GM21526 (cell line): Measurements from ENCODE around the gene KIF5B.
"Not testable (repeated sequence)": the region's sequence is repeated elsewhere in the genome, so short reads cannot be mapped to it uniquely, and the experiment has no call there.

Experiments
- ATAC-seq: cut with Tn5 transposase; IDR thresholded peaks from one replicate; pipeline ENCODE4 v1.9.1; 2021; ENCODE audit warnings: moderate library complexity; ENCODE audit not compliant: unreplicated experiment, low FRiP score

The KIF5B gene

DNA sequence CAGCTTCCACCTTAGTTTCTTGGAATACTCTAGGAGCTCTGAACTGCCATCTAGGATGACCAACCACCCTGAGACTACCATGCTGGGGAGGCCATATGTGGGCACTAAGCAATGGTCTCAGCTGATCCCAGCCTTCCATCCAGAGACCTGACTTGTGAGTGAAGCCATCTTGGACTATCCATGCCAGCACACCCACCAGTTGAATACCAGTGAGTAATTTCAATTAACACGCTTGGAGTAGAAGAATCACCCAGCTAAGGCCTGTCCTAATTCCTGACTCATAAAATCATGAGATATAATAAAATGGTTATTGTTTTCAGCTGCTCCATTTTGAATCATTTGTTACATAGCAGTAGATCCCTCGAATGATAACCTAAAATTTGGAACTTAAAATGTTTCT, 5.2 kb upstream of the KIF5B start:
- ATAC-seq = no peak

DNA sequence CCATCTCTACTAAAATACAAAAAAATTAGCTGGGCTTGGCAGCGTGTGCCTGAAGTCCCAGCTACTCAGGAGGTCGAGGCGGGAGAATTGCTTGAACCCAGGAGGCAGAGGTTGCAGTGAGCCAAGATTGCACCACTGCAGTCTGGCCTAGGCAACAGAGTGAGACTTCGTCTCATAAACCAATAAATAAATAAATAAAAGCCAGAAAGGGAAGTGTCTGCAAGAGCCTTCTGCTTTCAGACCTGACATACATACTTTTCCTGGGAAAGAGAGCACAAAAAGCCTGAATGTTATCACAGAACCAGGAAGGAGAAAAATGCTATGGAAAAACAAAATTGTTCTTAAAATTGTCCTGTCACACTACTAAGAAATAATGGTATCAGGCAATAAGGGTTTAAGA, 4.1 kb upstream of the KIF5B start:
- ATAC-seq = no peak

DNA sequence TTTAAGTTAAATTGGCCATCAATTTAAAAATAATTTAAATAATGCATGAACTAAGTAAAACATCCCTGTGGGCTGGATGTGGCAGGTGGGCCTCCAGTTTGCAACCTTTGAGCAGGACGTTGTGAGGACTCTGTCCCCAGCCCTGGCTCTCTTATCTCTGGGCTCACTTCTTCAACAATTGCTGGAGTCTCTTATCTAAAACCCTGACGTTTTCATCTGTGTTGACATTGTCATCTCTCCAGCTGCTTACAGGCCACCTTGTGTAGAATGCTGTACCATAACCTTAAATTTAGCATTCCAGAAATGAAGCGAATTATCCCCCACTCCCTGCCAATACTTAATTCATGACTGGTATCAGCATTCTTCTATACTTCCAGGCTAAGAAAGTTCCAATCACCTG, 3.2 kb upstream of the KIF5B start:
- no peak for ATAC-seq

DNA sequence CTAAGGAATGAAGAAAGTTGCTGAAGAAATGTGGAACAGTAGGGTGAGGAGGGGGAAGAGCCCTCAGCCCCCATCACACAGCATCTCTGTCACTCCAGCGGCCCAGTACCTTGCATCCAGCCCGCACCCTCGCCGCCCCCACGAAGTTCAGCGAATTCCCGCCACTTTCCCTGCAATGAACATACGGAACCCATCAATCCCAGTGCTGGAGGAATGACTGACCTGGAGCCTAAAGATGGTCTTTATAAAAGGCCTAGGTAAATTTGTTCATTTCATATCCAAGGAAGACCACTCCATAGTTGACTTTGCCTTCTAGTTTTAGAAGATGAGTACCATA, 779 bp upstream of the KIF5B start:
- no peak for ATAC-seq

DNA sequence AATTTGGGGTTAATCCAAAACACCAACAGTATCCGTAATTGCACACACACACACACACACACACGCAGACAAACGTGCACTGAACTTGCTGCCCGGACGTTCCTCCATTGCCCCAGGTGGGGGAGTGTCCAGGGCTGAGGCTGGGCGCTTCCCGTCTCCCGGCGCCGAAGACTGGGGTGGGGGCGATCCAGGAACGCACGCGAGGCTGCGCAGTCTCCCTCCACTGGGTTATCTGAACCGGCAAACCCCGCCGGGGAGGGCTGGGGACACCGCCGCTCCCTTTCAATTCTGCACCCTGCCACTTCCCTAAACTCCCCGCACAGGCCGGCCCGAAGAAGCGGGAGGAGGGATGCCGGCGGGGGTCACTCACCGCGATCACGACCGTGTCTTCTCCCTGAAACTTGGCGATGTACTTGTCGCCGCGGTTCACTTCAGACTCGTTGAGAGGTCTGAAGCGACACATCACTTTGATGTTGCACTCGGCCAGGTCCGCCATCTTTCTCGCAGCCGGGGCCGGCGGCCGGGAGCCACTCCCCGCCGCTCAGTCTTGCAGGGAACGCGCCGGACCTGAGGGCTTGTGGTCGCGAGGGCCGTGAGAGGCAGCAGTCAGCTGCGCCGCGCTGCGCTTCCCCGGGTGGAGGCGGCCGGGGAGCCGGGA, 618 bp downstream of the KIF5B start:
- peak; percentile 45 for ATAC-seq

DNA sequence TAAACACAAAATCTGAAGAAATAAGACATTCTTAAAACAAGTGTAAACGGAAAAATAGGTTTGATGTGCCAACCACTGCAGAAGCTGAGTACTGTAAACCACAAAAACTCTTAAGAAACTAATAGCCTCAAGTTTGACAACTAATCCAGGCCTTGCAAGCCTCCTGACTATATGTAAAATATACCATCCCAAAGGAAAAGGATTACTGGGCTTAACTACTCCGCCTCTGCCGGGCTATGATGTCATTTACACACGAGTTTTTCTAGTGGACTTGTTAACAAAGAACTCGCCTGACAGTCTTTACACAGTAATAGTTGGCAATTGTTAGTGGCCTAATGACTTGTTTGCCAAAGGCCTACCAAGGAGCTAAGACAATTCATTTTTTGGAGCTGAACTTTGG, 2.1 kb downstream of the KIF5B start:
- no peak for ATAC-seq

DNA sequence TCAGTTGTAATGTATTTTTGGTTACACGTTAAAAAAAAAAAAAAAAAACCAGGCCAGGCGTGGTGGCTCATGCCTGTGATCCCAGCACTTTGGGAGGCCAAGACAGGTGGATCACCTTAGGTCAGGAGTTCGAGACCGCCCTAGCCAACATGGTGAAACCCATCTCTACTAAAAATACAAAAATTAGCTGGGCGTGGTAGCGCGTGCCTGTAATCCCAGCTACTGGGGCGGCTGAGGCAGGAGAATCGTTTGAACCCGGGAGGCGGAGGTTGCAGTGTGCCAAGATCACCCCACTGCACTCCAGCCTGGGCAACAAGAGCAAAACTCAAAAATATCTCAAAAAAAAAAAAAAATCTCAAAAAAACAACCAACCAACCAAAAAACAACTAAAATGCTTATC, 2.8 kb downstream of the KIF5B start:
- ATAC-seq = not testable (repeated sequence)

DNA sequence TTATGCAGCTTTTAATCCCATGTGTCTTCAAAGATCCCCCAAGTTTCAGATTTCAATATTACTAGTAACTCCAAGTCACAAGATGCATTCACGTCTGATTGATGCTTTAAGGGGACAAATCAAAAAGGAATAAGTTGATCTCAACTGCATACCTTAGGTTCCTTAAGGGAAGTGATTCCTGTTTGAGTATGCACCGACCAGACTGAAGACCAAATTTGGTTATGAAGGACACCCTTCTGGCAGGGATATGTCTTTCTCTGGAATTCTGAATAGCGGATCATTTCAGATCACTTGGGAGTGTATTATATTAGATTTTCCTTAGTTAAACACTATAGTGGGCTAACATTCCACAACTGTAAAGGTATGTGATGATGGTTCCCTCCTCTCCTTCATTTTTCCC, 4.3 kb downstream of the KIF5B start:
- ATAC-seq = no peak

DNA sequence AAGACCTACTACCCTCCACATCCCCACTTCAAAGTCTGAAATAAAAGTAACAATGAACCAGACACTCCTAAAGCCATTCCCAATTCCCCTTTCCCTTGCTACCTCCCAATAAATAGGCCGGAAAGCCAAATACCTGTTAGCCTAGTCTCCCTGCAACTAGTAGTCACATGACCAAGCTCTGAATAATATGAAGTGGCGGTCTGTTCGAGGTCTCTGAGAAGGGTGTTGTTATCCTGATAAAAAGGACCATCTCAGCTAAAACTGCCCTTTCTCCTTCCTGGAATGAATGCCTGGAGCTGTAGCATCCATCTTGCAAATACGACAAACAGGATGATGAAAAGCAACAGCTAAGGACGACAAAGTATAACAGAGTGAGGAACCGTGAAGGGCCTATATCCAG, 6.0 kb downstream of the KIF5B start:
- no peak for ATAC-seq

DNA sequence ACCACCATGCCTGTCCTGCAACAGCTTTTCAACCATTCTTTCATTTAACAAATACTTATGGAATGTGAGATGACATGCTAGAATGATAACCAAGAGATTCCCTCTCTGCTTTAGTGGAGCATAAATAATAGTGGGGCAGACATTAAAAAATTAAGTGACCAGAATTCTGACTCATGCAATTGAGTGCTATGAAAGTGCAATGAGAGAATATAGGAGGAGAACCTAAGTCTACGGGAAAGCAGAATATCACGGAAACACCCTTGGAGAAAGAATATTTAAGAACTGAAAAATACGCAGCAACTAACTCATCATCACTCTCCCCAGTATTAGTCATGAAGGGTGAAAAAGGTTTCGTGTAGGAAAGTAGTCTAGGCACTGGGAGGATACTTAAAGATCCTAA, 7.1 kb downstream of the KIF5B start:
- ATAC-seq = no peak

DNA sequence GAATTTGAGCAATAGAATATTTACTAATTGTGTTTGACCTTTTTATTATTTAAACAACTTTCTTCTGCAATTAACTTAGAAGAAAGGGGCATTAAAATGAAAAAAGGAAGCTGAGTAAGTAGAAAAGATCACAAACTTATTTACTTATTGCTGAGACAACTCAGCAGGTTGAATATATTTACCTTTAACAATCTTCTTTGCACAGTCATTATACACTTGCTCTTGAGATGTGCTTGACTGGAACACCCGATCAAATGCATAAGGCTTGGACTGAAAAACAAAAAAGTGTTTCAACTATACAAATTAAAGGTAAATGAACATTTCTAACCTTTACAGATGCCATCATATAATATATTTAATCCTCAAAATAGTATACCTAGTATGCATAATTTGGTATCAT, 7.9 kb downstream of the KIF5B start:
- ATAC-seq = no peak

DNA sequence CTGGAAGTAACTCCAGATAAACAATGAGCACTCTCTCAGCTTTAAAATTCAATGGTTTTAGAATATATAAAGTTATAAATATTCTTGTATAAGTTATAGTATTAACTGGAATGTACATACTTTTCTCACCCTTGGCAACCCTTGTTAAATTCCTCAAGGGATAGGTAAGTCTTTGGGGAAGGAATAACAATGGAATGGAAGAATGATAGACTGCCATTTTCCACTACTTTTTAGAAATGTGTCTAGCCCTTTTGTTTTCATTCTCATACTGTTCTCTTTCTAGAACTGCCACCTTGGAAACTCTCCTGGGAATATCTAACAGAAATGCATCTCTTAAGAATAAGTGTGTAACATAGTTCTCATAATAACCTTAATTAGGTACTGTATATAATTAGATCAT, 8.3 kb downstream of the KIF5B start:
- no peak for ATAC-seq

DNA sequence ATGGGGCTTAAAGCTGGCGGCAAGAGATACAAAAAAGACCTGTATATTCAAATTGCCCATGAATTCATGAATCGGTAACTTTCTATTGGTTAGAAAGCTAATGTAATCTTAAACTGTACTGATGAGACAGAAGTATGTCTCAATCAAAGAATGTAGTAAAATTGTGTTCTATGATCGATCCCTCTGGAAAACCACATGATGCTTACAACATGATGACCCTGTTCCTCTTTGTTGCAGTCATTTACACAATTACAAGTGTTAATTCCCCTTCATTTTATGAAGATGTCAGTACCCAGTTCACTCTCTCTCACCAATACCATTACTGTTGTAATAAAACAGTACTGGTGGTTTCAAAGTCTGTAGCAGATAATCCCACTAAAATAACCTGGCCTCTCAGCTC, 10.1 kb downstream of the KIF5B start:
- no peak for ATAC-seq

DNA sequence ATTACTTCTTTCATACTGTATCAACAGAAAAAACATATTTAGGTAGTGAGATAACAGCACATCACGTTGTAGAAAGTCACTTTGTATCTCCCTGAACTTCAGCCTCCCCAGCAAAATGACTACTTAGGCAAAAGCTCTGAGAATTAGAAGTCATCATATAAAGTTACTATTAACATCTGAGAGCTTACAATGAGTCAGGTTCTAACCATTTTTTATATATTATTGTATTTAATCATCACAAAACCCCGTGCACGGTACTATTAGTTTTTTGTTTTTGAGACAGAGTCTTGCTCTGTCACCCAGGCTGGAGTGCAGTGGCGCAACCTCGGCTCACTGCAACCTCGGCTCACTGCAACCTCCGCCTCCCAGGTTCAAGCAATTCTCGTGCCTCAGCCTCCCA, 13.5 kb downstream of the KIF5B start:
- ATAC-seq = not testable (repeated sequence)

DNA sequence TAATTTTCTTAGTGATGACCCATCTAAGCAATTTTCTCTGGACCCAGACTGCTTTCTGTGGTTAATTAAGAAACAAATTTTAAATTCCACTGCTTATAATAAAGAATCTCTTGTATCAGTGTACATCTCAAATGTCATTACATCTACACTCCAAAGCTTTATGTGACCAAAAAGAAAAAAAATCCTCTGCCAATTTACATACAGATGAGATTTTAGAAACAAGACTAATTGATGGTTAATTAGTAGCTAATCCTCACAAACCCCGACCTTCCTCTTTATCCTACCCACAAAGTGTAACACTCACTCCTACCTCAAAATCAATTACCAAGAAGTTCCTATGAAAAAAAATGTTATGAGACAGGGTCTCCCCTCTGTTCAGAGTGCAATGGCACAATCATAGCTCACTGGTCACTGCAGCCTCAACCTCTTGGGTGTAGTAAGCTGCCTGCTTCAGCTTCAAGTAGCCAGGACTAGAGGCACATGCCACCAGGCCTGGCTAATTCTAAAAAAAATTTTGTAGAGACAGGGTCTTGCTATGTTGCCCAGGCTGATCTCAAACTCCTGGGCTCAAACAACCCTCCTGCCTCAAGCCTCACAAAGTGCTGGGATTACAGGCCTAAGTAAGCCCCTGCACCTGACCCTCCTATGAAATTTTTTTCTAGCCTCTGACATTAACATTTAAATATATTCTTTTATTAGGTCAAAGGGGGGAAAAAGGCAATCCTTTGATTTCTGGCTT, 14.8 kb downstream of the KIF5B start:
- ATAC-seq = no peak

DNA sequence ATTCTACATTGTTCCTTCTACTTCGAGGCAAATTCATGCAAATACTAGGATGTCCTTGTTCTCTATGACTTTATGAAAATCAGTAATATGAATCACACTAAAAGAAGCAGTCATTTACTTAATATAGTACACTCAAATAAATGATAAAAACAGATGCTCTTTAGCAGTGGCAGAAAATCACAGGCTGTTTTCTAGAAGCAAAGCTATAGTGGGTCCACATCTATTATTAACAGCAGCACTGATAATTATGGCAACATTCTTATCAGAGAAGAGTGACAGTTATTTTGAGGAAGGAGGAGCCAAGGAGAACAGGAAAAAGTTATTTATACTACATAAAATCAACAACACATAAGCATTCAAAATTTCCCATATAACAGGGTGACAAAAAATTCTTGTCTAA, 16.5 kb downstream of the KIF5B start:
- ATAC-seq = no peak

DNA sequence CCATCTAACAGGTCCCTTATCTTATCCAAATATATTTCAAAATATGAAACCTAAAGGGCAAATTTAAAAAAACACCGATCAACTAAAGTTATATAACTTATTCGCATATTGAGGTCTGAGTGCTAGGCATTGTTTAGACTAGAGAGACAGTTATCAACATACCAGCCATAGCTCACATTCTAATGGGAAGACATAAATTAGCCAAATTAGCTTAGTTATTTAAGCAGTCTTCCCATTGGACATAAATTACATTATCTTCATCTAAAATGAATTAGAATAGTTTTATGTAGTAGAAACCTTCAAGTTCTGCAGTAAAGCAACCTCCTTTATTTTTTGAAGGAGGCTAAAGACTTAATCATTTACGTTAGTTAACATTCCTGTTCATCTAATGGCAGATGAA, 17.4 kb downstream of the KIF5B start:
- no peak for ATAC-seq

DNA sequence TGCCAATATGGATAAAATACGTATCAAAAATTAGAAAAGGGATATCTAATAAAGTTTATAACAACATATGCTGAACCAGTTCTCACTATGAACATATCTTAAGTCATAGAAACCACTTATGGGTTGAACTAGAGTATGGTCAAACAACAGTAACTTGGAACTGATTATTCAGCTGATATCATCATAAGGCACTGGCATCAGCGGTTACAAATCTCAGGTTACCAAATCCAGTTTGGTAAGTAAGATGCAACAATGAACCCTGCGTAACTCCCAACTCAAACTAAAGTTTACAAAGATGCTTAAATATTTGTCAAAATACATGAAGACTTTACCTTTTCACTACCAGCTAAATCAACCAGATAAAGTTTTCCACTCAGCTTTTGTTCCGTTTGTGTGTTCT, 19.3 kb downstream of the KIF5B start:
- no peak for ATAC-seq

DNA sequence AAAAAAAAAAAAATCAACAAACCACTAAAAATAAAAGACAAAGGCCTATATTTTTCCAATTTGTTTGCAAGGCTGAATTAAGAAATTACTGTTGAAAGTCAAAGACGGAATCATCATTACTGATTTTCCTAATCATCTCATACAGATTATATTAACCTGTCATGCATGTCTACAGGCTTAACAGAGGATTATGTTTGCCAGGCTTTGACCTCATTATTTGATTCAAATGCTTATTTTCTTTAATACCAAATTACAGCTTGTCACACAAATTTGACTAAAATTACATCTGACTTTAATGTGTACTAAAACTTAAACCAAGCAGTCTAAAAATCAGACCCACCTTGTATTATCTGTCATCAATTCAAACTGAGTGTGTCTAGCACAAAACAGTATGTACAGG, 21.2 kb downstream of the KIF5B start:
- no peak for ATAC-seq

DNA sequence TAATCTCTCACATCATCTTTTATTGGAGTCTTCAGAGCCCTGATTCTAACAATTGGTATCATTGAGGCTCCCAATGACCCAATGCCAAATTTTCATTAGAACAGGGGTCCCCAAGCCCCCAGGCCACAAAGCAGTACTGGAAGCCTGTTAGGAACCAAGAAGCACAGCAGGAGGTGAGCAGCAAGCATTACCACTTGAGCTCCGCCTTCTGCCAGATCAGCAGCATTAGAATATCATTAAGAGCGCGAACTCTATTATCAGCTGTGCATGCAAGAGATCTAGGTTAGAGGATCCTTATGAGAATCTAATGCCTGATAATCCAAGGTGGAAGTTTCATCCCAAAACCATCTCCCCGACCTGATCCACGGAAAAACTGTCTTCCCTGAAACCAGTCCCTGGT, 23.1 kb downstream of the KIF5B start:
- no peak for ATAC-seq

DNA sequence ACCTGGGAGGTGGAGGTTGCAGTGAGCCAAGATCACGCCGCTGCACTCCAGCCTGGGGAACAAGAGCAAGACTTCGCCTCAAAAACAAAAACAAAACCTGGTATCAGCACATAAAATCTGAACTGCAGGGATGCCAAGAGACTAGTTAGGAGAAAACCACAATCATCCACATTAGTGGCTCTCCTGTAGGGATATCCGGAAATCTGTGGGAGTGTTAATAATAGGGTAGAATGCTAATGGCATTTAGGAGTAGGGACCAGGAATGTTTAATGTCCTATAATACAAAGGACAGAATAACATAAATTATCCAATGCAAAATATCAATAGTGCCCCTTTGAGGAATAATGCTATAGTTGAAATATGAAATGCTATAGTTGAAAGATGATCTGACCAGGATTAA, 24.3 kb downstream of the KIF5B start:
- ATAC-seq = no peak

DNA sequence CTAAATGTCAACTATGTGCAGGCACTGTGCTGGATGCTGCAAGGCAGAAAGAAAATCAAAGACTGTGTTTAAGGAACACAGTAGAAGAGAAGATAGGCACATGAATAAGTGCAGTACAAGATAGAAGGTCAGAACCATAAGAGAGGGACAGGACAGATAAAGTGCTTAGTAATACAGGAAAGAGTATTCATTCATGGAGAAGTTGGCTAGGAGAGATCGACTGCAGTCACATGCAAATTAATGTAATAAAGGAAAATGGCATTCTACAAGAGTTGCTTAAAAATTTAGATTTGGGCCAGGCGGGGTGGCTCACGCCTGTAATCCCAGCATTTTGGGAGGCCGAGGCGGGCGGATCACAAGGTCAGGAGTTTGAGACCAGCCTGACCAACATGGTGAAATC, 24.8 kb downstream of the KIF5B start:
- no peak for ATAC-seq

DNA sequence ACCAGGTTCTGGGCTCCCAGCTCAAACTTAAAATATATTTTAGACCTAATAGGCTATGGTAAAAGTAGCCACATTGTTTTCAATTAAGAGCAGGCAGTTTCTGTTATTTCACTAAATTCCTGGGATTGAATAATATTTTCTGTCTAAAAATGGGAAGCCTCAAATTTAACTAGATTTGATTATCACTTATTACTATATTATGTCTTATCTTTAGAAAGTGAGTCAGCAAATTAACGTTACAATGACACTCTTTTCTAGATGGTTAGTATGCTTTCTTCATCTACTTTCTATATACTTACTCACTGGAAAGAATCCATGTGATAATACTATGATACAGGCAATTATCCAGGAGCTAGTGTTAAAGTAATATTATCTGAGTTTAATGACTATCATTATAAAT, 27.5 kb downstream of the KIF5B start:
- no peak for ATAC-seq
